Natural killer cell treated with Interleukin-12 subunit alpha and Interleukin-12 subunit beta and Interleukin-15 and Interleukin-18, amount 100 ng/mL, for 72 hours (primary cell): ENCODE results near the gene MGLL. TPM values are rescaled to one million over a fixed set of nuclear protein-coding genes. Genes with fewer than 3 reads are reported as not detected.
"Not testable (repeated sequence)": the region's sequence is repeated elsewhere in the genome, so short reads cannot be mapped to it uniquely, and the experiment has no call there.

ENCODE experiments used
- ATAC-seq, 2 donors: fragments of 150-1000 bp; cut with Tn5 transposase in 1 of 2; sonication (Bioruptor Pico), chemical (Tn5 transposase) in 1 of 2; 2 replicates each; pipeline ENCODE4 v1.10.0; 2021
- DNase-seq: peaks from one replicate; pipeline ENCODE4 v3.0.0; 2022; ENCODE audit warnings: low spot score
- H3K27ac Mint-ChIP-seq, 2 donors: 1 replicate in 1 of 2; 2 replicates in 1 of 2; pipeline ENCODE4 v1.8.0; 2022; ENCODE audit warnings: mixed read lengths in 2 of 2, mild to moderate bottlenecking in 1 of 2, moderate library complexity in 1 of 2
- H3K27me3 Mint-ChIP-seq, 2 donors: 1 replicate in 1 of 2; 2 replicates in 1 of 2; pipeline ENCODE4 v1.8.0; 2022; ENCODE audit warnings: mixed read lengths in 2 of 2
- H3K36me3 Mint-ChIP-seq: one replicate; pipeline ENCODE4 v1.8.0; 2022; ENCODE audit warnings: mixed read lengths
- H3K4me1 Mint-ChIP-seq, 2 donors: 1 replicate in 1 of 2; 2 replicates in 1 of 2; pipeline ENCODE4 v1.8.0; 2022; ENCODE audit warnings: low read depth in 2 of 2, mixed read lengths in 2 of 2, mild to moderate bottlenecking in 1 of 2
- H3K4me3 Mint-ChIP-seq: one replicate; pipeline ENCODE4 v1.8.0; 2022; ENCODE audit warnings: mixed read lengths
- H3K9me3 Mint-ChIP-seq: 2 replicates; pipeline ENCODE4 v1.8.0; 2022; ENCODE audit warnings: mixed read lengths
- total RNA-seq, 2 donors: library from RNA; stranded (reverse); gene quantifications; one replicate each; pipeline ENCODE4 v1.2.3, GENCODE V29; 2022

MGLL gene
- total RNA-seq, 2 donors from 2014 or later: 2.1 to 3.2 TPM

DNA sequence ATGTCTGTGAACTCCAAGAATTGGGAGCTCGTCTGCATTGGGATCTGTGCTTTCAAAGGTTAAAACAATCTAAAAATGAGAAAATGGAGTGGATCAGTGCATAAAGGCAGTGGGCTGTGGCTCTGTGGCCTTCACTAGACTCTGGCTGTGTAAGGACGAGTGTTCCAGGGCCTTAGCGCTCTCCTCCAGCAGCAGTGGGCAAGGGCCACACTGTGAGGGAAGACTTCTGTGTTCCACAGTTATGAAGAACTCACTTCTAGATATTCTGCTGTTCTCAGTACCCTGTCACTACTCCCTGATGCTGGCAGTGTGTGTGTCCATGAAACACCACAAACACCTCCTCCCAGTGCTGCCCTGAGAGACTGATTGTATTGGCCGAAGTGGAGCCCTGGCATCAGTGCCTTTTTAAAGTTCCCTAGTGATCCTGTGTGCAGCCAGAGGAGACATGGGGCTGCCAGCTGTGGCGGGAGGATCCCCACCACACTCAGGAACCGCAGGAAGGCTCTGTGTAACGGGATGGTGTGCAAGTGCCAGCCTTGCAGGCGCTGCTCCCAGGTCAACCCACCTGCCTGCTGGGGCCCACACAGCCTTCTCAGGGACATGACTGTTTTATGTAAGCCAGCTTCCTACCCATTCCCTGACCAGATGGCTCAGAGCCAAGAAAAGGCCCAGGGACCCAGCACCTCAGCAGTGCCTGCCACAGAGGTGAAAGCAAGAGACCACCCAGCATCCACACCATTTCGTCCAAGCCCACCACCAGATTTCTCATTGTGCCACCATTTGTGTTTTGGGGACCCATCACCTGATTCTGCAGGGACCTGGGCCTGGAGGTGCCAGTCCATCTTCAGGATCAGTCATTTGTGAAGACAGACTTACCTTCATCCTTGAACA lies 109.2 kb downstream of the MGLL start:
- DNase-seq (no peak), ATAC-seq (no peak)
- H3K36me3 Mint-ChIP-seq: no peaks in the 10 kb centered on the region
- no peaks in the 10 kb centered on the region for H3K4me1 Mint-ChIP-seq
- no peaks in the 10 kb centered on the region for H3K9me3 Mint-ChIP-seq
- no peaks in the 10 kb centered on the region for H3K27me3 Mint-ChIP-seq
- H3K27ac Mint-ChIP-seq: no peak overlapping the region
- no peak overlapping the region for H3K4me3 Mint-ChIP-seq

DNA sequence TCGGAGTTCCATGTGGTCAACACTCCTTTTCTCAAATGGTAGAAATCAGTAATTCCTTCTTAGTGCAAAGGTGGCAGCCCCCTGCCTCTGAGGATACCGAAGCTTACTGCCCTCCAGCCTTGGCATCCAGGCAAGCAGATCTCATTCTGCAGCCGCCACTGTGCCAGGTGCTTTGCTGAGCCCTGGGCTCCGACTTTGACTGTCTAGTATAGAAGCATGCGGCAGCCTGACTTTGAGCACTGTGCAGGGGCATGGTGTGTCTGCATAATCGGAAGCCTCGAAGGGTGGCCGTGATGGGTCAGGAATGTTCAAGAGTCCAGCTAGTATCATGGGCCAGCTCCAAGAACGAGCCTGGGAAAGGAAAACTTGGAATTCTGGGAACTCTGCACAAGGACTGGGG lies 109.9 kb downstream of the MGLL start:
- H3K36me3 Mint-ChIP-seq: no peaks in the 10 kb centered on the region
- H3K4me1 Mint-ChIP-seq: no peaks in the 10 kb centered on the region
- no peak for ATAC-seq
- H3K9me3 Mint-ChIP-seq: no peaks in the 10 kb centered on the region
- no peak overlapping the region for H3K4me3 Mint-ChIP-seq
- H3K27me3 Mint-ChIP-seq: no peaks in the 10 kb centered on the region
- H3K27ac Mint-ChIP-seq: no peak overlapping the region
- no peak for DNase-seq

- Mint-ChIP-seq H3K36me3 (no peaks in the 10 kb centered on the region), H3K9me3 (no peaks in the 10 kb centered on the region), H3K27ac (no peak overlapping the region), H3K4me3 (no peak overlapping the region), H3K4me1 (no peaks in the 10 kb centered on the region), H3K27me3 (no peaks in the 10 kb centered on the region)
- DNase-seq (no peak), ATAC-seq (no peak)
These were observed 110.4 kb downstream of the MGLL start for GRCh38 chr3:127711896-127712295.

DNA sequence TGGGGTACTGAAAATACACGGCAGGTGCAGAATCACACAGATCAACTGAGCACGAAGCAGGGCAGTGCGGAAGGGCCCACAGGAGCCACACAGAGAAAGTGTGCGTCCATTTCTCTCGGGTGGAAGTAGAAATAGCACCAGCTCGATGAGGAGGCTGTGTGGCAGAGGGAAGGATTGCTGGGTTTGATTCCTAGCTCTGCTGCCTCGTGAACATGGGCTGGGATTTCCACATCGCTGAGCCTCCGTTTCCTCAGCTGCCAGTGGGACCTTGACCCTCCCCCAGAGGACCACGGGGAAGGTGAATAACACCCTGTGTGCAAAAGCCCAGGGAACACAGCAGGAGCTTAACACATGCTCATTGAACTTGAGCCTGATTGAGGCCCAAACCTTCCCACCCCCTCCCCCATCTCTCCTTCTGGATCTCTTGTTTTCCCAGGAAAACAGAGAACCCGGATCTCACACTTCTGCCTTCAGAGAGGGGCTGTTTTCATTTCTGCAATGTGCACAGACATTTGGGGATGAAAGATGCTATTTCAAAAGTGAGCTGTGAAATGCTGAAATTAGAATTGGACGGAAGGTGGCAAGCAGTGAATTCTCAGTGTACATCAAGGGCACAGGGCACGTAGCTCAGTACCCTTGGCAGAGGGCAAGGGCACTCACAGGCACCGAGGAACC lies 111.2 kb downstream of the MGLL start:
- no peak overlapping the region for H3K27ac Mint-ChIP-seq
- ATAC-seq (no peak), DNase-seq (no peak)
- no peaks in the 10 kb centered on the region for H3K9me3 Mint-ChIP-seq
- no peak overlapping the region for H3K4me3 Mint-ChIP-seq
- no peaks in the 10 kb centered on the region for H3K4me1 Mint-ChIP-seq
- no peaks in the 10 kb centered on the region for H3K36me3 Mint-ChIP-seq
- H3K27me3 Mint-ChIP-seq: no peaks in the 10 kb centered on the region

GRCh38 chr3:127710155-127710941 lies 112.0 kb downstream of the MGLL start:
- no peaks in the 10 kb centered on the region for H3K36me3 Mint-ChIP-seq
- DNase-seq (no peak), ATAC-seq (no peak)
- no peaks in the 10 kb centered on the region for H3K27me3 Mint-ChIP-seq
- H3K27ac Mint-ChIP-seq: no peak overlapping the region
- H3K9me3 Mint-ChIP-seq: no peaks in the 10 kb centered on the region
- H3K4me1 Mint-ChIP-seq: no peaks in the 10 kb centered on the region
- H3K4me3 Mint-ChIP-seq: no peak overlapping the region

- H3K27me3 Mint-ChIP-seq: peaks cover 2 to 5% of the 10 kb centered on the region in 2 donors
- H3K9me3 Mint-ChIP-seq: peaks cover 2% of the 10 kb centered on the region
- DNase-seq: no peak
- no peak overlapping the region for H3K4me3 Mint-ChIP-seq
- H3K27ac Mint-ChIP-seq: no peak overlapping the region
- ATAC-seq: no peak
- H3K4me1 Mint-ChIP-seq: no peaks in the 10 kb centered on the region
- H3K36me3 Mint-ChIP-seq: no peaks in the 10 kb centered on the region
These were observed 112.8 kb downstream of the MGLL start for GRCh38 chr3:127709320-127710060.

DNA sequence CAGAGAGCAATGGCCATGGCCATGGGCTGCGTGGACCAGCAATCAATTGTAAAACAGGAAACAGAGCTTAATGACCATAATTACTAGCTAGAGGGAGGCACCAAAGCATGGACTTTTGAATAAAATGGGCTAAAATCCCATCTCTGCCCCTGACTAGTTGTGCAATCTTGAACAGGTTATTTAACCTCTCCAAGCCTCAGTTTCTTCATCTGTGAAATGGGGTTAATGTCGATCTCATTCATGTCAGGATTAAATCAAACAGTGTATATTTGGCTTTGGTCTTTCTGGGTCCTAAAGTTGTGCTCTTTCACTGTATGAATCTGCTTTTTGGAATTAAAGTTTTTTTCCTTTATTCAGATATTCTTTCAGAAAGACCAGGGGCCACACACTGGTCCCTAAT lies 113.5 kb downstream of the MGLL start:
- Mint-ChIP-seq H3K9me3 (peaks cover 3% of the 10 kb centered on the region), H3K4me3 (no peak overlapping the region), H3K4me1 (no peaks in the 10 kb centered on the region), H3K36me3 (no peaks in the 10 kb centered on the region), H3K27me3 (peaks cover 2 to 7% of the 10 kb centered on the region in 2 donors), H3K27ac (no peak overlapping the region)
- no peak for ATAC-seq
- no peak for DNase-seq

DNA sequence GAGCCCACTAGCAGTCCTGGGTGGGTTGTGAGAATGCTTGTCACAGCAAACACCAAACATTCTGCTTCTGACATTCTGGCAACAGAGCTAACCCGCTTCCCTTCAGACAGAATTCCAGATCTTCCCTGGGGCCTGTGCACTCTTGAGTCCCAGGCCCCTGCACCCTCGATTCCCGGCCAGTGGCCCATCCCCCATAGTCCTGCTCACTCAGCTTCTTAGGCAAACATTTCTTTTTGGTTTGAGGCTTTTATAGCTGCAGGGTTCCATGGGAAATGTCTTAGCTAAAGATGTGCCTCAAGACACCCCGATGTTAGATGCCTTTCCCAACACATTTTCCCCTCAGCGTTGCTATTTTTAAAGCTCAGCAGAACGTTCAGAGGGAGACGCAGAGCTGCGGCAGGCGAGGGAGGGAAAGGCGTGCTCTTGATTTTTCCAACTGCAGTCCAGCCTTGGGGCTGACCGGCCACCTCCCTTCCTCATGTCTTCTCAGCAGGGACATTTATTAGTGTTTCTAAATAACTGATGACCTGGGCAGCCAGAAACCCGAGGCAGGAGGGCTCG lies 114.4 kb downstream of the MGLL start:
- no peak overlapping the region for H3K4me3 Mint-ChIP-seq
- peaks cover 7% of the 10 kb centered on the region for H3K9me3 Mint-ChIP-seq
- DNase-seq (no peak), ATAC-seq (no peak)
- H3K27ac Mint-ChIP-seq: no peak overlapping the region
- H3K4me1 Mint-ChIP-seq: no peaks in the 10 kb centered on the region
- peaks cover 2 to 7% of the 10 kb centered on the region in 2 donors for H3K27me3 Mint-ChIP-seq
- no peaks in the 10 kb centered on the region for H3K36me3 Mint-ChIP-seq

DNA sequence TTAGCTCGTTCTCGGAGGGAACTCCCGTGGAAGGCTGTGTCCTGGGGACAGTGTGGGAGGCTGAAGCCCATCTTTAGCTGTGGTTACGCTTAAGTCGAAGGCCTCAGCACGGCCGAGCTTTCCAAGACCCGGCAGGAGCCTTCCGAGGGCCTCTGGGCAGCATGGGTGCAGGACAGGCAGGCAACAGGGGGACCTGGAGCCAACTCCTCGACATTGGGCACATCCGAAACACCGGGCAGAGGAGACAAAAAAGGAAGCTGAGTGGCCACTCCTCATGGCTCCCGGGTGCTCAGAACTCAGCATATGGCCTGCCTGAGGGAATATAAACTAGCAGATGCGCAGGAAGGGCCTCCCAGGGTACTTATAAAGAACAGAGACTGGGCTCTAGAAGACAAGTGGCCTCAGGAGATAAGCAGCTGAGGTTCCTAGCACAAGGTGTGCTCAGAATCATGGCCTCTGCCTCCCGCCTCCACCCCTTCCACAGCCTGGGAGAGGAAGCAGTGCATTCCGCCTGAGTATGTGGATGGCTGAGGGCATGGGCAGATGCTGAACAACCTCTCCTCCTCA lies 115.4 kb downstream of the MGLL start:
- Mint-ChIP-seq H3K4me1 (no peaks in the 10 kb centered on the region), H3K36me3 (no peaks in the 10 kb centered on the region), H3K27ac (no peak overlapping the region), H3K4me3 (no peak overlapping the region), H3K27me3 (peaks cover 2 to 7% of the 10 kb centered on the region in 2 donors), H3K9me3 (peaks cover 7% of the 10 kb centered on the region)
- DNase-seq (no peak), ATAC-seq (no peak)

- Mint-ChIP-seq H3K27me3 (peaks cover 2 to 7% of the 10 kb centered on the region in 2 donors), H3K4me3 (no peak overlapping the region), H3K27ac (no peak overlapping the region), H3K9me3 (peaks cover 7% of the 10 kb centered on the region), H3K36me3 (no peaks in the 10 kb centered on the region), H3K4me1 (no peaks in the 10 kb centered on the region)
- DNase-seq (no peak), ATAC-seq (no peak)
These were observed 116.0 kb downstream of the MGLL start for GRCh38 chr3:127706312-127706711.

DNA sequence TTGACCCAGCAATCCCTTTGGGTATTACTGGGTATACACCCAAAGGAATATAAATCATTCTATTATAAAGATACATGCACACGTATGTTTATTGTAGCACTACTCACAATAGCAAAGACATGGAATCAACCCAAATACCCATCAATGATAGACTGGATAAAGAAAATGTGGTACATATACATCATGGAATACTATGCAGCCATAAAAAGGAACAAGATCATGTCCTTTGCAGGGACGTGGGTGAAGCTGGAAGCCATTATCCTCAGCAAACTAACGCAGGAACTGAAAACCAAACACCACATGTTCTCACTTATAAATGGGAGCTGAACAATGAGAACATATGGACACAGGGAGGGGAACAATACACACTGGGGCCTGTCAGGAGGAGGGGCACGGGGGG lies 117.5 kb downstream of the MGLL start:
- peak overlapping the region in 1 of 2 donors; percentile 41 for H3K27ac Mint-ChIP-seq
- H3K36me3 Mint-ChIP-seq, DNase-seq, H3K4me3 Mint-ChIP-seq, H3K27me3 Mint-ChIP-seq, H3K4me1 Mint-ChIP-seq, ATAC-seq, H3K9me3 Mint-ChIP-seq: not testable (repeated sequence)

DNA sequence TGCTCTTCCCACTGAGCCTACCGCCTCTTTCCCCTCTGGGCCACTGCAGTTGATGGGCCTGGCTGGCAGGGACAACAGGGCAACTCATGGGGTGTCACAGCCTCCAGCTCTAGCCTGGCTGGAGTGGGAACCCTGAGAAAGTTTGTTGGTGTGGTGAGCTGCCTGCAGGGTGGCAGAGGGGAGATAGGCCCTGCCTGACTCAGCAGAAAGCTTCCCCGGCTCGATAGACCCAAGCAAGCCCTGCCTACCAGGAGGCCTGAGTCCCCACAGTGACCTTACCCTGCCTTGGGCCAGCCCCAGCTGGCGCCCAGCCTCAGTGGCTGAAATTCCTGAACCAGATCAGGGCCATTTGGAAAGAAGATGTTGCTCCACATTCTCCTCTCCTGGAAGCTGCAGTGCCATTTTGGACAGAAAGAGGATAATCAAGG lies 120.2 kb downstream of the MGLL start:
- H3K9me3 Mint-ChIP-seq: peaks cover 7% of the 10 kb centered on the region
- H3K36me3 Mint-ChIP-seq: no peaks in the 10 kb centered on the region
- ATAC-seq (no peak), DNase-seq (no peak)
- peaks cover 0 to 2% of the 10 kb centered on the region in 2 donors for H3K4me1 Mint-ChIP-seq
- no peak overlapping the region for H3K4me3 Mint-ChIP-seq
- peaks cover 2 to 7% of the 10 kb centered on the region in 2 donors for H3K27me3 Mint-ChIP-seq
- H3K27ac Mint-ChIP-seq: no peak overlapping the region
